Parathyroid adenoma (tissue), 2 donors: ENCODE measurements around the gene PTGER1.
"Not testable (repeated sequence)": the region's sequence is repeated elsewhere in the genome, so short reads cannot be mapped to it uniquely, and the experiment has no call there.

ENCODE experiments used
- H2AFZ ChIP-seq: fragments of 300-600 bp; sonication (generic); one replicate; pipeline ENCODE4 v1.7.0; 2017; ENCODE audit warnings: antibody characterized with exemption, mild to moderate bottlenecking
- H3K27ac ChIP-seq: fragments of 300-600 bp; sonication (generic); one replicate; pipeline ENCODE4 v1.7.0; 2017
- H3K27me3 ChIP-seq: fragments of 300-600 bp; sonication (generic); one replicate; pipeline ENCODE4 v1.7.0; 2017; ENCODE audit warnings: low read length; ENCODE audit not compliant: control insufficient read depth, insufficient read depth
- H3K36me3 ChIP-seq: fragments of 300-600 bp; sonication (generic); one replicate; pipeline ENCODE4 v1.7.0; 2017; ENCODE audit warnings: low read length; ENCODE audit not compliant: control insufficient read depth, insufficient read depth
- H3K4me1 ChIP-seq: fragments of 300-600 bp; sonication (generic); one replicate; pipeline ENCODE4 v1.7.0; 2017; ENCODE audit warnings: control low read depth
- H3K4me2 ChIP-seq: fragments of 300-600 bp; sonication (generic); one replicate; pipeline ENCODE4 v1.7.0; 2017; ENCODE audit warnings: low read length
- H3K4me3 ChIP-seq: fragments of 300-600 bp; sonication (generic); one replicate; pipeline ENCODE4 v1.7.0; 2017; ENCODE audit warnings: low read depth, low read length
- H3K79me2 ChIP-seq: fragments of 300-600 bp; sonication (generic); one replicate; pipeline ENCODE4 v1.7.0; 2017; ENCODE audit warnings: control low read depth
- H3K9ac ChIP-seq: fragments of 300-600 bp; sonication (generic); one replicate; pipeline ENCODE4 v1.7.0; 2017; ENCODE audit warnings: mild to moderate bottlenecking
- H3K9me3 ChIP-seq: fragments of 300-600 bp; sonication (generic); one replicate; pipeline ENCODE4 v1.7.0; 2017; ENCODE audit warnings: low read length; ENCODE audit not compliant: control insufficient read depth
- CTCF ChIP-seq: fragments of 300-600 bp; sonication (generic); IDR thresholded peaks from one replicate; pipeline ENCODE4 v1.7.0; 2017; ENCODE audit warnings: antibody characterized with exemption, mild to moderate bottlenecking
- donor health status: primary hyperparathyroidism.

PTGER1 gene

DNA sequence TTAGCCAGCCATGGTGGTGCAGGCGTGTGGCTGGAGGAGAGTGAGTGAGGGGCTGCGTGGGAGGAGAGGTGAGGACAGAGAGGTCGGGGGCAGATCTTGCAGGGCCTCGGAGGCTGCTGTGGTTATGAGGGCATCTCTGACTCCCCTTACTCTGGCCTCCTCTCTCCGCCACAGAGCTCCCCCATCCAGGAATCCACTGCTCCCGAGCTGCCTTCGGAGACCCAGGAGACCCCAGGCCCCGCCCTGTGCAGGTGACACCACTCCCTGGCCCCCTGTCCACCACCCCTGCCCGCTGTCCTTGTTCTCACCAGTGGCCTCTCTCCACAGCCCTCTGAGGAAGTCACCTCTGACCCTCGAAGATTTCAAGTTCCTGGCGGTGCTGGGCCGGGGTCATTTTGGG, 7.8 kb downstream of the PTGER1 start:
- Histone ChIP-seq H3K4me2 (no peak overlapping the region), H2AFZ (no peak overlapping the region), H3K9ac (no peak overlapping the region), H3K4me1 (peaks cover 3% of the 10 kb centered on the region), H3K27me3 (no peaks in the 10 kb centered on the region), H3K9me3 (no peaks in the 10 kb centered on the region), H3K27ac (no peak overlapping the region), H3K4me3 (no peak overlapping the region), H3K36me3 (no peaks in the 10 kb centered on the region), H3K79me2 (no peaks in the 10 kb centered on the region)
- no peak for TF ChIP-seq CTCF

GRCh38 chr19:14463747-14464146, 11.4 kb downstream of the PTGER1 start:
- no peaks in the 10 kb centered on the region for H3K9me3 ChIP-seq
- H3K4me1 ChIP-seq = no peaks in the 10 kb centered on the region
- no peaks in the 10 kb centered on the region for H3K27me3 ChIP-seq
- H3K79me2 ChIP-seq = no peaks in the 10 kb centered on the region
- H3K4me2 ChIP-seq = no peak overlapping the region
- H3K9ac ChIP-seq = no peak overlapping the region
- H3K4me3 ChIP-seq = no peak overlapping the region
- no peak overlapping the region for H3K27ac ChIP-seq
- no peak overlapping the region for H2AFZ ChIP-seq
- H3K36me3 ChIP-seq = no peaks in the 10 kb centered on the region
- TF ChIP-seq CTCF = no peak

GRCh38 chr19:14462401-14462800, 12.8 kb downstream of the PTGER1 start:
- H3K4me2 ChIP-seq, H3K9me3 ChIP-seq, H3K4me3 ChIP-seq, H3K4me1 ChIP-seq, H3K9ac ChIP-seq, H2AFZ ChIP-seq, H3K36me3 ChIP-seq, H3K79me2 ChIP-seq, H3K27me3 ChIP-seq, H3K27ac ChIP-seq: not testable (repeated sequence)

DNA sequence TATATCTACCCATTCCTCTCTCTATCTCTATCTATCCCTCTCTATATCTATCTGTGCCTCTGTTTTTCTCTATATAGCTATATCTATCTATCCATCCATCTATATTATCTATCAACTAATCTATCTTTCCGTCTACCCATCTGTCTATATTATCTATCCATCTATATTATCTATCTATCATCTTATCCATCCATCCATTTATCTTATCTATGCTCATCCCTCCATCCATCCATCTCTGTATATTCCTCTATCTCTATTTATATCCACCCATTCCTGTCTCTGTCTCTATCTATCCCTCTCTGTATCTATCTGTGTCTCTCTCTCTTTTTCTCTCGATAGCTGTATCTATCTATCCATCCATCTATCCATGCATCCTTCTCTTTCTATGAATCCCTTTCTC, 14.2 kb downstream of the PTGER1 start:
- H3K27me3 ChIP-seq = no peaks in the 10 kb centered on the region
- H3K27ac ChIP-seq = no peak overlapping the region
- H3K4me2 ChIP-seq = no peak overlapping the region
- no peak overlapping the region for H2AFZ ChIP-seq
- H3K4me1 ChIP-seq = no peaks in the 10 kb centered on the region
- no peak for TF ChIP-seq CTCF
- no peaks in the 10 kb centered on the region for H3K36me3 ChIP-seq
- H3K4me3 ChIP-seq = no peak overlapping the region
- H3K9me3 ChIP-seq = no peaks in the 10 kb centered on the region
- no peaks in the 10 kb centered on the region for H3K79me2 ChIP-seq
- no peak overlapping the region for H3K9ac ChIP-seq

DNA sequence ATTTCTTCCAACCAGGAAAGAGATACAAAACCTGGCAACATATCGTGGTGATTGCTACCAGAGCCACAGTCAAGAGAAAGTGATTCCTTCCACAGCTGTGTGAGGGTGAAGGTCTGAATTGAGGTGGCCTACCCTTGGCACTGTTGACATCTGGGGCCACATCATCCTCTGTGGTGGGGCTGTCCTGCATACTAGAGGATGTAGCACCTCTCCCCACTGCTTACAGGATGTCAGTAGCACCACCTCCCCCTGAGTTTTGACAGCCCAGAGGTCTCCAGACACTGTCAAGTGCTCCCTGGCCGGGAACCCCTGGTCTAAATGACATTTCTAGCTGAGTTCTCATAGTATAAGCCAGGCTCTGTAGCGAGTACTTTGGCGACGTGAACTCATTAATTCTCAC, 15.5 kb downstream of the PTGER1 start:
- Histone ChIP-seq H3K4me3 (no peak overlapping the region), H3K9me3 (no peaks in the 10 kb centered on the region), H3K4me2 (no peak overlapping the region), H3K27me3 (no peaks in the 10 kb centered on the region), H2AFZ (no peak overlapping the region), H3K27ac (no peak overlapping the region), H3K4me1 (no peaks in the 10 kb centered on the region), H3K9ac (no peak overlapping the region), H3K36me3 (no peaks in the 10 kb centered on the region), H3K79me2 (no peaks in the 10 kb centered on the region)
- no peak for TF ChIP-seq CTCF

GRCh38 chr19:14452303-14452702, 22.9 kb downstream of the PTGER1 start:
- not testable (repeated sequence) for H2AFZ ChIP-seq, H3K79me2 ChIP-seq, H3K27ac ChIP-seq, H3K36me3 ChIP-seq, H3K4me3 ChIP-seq, H3K4me2 ChIP-seq, H3K4me1 ChIP-seq, H3K9me3 ChIP-seq, H3K9ac ChIP-seq, H3K27me3 ChIP-seq
